CD4-positive, alpha-beta T cell treated with Interleukin-17A for 4 hours (primary cell): Measurements from ENCODE around the gene ZNF844.
"Not testable (repeated sequence)": the region's sequence is repeated elsewhere in the genome, so short reads cannot be mapped to it uniquely, and the experiment has no call there.

Experiments used
- DNase-seq: peaks from one replicate; pipeline ENCODE4 v3.0.0-alpha.2; 2020; ENCODE audit warnings: mixed read lengths

Gene ZNF844

DNA sequence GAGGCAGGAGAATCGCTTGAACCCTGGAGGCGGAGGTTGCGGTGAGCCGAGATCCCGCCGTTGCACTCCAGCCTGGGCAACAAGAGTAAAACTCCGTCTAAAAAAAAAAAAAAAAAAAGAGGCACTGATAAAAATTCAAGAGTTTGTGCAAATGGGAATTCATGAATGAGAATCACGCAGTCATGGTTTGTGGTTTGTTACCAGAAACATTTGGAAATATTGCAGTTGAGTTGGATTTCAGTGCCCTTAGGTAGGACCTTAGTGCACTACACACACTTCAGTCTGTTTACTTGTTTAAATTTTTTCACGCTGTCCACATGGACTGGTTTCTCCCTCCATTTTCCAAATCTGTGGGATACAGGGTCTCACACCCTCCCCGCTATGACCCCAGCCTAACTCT lies 28.4 kb downstream of the ZNF844 start:
- DNase-seq: no peak

DNA sequence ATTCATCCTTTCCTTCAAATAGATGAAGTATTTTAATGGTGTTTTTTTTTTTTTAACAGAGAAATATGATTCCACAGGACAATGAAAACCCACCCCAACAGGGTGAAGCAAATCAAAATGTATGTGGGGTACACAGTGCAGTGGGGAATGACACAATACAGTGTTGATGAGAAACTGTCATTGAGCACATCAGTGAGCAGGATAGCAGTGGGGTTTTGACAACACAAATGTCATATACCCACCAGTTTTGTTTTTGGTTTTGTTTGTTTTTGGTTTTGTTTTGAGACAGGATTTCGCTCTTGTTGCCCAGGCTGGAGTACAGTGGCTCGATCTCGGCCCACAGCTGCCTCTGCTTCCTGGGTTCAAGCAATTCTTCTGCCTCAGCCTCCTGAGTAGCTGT lies 29.2 kb downstream of the ZNF844 start:
- no peak for DNase-seq

DNA sequence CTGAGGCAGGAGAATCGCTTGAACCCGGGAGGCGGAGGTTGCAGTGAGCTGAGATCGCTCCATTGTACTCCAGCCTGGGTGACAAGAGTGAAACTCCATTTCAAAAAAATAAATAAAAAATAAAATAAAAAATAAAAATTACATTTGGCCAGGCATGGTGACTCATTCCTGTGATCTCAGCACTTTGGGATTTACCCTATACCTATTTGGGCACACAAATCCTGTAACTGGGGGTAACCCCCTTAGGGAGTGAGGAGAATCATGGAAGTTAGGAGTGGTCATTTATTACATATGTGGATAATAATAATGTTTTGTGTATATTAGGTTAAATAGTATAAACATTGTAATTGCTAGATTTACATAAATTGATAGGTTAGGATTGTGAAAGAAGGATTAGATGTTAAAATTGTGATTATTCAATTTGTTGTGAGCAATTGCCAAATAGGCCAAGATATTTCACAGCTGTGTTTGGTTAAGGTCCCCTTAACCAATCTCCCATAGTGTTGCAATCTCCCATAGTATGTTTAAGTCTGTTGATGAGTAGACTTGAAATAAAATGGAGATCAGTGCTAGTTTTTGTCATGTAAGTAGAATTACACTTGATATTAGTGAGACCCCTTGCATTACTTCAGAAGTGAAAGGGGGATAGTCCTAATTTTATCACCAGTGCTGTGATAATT lies 30.7 kb downstream of the ZNF844 start:
- no peak for DNase-seq

DNA sequence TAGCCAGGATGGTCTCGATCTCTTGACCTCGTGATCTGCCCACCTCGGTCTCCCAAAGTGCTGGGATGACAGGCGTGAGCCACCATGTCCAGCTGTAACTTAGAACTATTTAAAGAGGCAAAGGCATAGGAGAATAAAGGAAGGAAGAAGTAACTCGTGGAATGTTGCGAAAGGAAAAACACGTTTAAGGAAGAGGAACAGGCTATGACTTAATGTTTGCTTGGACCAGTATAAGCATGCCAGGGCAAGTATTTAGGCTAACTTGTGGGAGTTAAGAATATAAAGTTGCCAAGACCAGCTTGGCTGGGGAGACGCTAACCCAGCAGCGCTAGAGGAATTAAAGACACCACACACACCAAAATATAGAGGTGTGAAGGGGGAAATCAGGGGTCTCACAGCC lies 33.5 kb downstream of the ZNF844 start:
- no peak for DNase-seq

DNA sequence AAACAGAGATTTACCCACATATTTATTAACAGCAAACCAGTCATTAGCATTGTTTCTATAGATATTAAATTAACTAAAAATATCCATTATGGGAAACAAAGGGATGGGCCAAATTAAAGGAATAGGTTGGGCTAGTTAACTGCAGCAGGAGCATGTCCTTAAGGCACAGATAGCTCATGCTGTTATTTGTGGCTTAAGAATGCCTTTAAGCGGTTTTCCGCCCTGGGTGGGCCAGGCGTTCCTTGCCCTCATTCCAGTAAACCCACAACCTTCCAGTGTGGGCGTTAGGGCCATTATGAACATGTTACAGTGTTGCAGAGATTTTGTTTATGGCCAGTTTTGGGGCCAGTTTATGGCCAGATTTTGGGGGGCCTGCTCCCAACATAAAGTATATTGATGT lies 39.4 kb downstream of the ZNF844 start:
- not testable (repeated sequence) for DNase-seq

DNA sequence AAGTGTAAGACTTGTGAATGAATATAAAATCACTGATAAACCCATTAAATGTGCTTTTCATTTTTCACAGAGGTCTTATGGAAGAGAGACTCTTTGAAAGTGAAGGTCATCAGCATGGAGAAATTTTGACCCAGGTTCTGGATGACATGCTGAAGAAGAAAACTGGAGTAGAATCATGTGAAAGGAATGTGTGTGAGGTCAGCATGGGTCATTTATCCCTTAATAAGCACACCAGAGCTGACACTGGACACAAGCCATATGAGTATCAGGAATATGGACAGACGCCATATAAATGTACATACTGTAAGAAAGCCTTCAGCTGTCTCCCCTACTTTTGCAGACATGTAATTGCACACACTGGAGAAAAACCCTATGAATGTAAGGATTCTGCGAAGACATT lies 46.6 kb downstream of the ZNF844 start:
- no peak for DNase-seq

DNA sequence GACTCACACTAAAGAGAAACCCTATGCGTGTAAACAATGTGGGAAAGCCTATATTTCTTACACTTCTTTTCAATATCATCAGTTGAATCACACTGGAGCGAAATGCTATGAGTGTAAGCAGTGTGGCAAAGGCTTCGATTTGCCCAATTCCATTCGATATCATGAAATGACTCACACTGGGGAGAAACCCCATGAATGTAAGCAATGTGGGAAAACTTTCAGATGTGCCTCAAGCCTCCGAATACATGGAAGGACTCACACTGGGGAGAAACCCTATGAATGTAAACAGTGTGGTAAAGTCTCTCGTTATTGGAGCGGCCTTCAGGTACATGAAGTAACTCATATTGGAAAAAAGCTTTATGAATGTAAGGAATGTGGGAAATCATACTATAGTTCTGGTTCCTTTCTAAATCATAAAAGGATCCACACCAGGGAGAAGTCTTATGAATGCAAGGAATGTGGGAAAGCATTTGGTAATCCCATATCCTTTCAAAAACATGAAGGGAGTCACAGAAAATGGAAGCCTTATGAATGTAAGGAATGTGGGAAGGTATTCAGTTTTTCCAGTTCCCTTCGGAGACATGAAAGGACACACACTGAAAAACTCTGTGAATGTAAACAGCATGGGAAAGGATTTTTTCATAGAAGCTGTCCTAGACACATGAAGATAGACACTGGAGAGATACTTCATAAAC lies 47.6 kb downstream of the ZNF844 start:
- no peak for DNase-seq

DNA sequence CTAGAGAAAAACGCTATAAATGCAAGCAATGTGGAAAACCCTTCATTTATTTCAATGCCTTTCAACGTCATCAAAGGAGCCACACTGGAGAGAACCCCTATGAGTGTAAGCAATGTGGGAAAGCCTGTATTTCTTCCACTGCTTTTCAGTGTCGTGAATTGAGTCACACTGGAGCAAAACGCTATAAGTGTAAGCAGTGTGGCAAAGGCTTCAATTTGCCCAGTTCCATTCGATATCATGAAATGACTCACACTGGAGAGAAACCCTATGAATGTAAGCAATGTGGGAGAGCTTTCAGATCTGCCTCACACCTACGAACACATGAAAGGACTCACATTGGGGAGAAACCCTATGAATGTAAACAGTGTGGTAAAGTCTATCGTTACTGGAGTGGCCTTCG lies 48.2 kb downstream of the ZNF844 start:
- DNase-seq: no peak

DNA sequence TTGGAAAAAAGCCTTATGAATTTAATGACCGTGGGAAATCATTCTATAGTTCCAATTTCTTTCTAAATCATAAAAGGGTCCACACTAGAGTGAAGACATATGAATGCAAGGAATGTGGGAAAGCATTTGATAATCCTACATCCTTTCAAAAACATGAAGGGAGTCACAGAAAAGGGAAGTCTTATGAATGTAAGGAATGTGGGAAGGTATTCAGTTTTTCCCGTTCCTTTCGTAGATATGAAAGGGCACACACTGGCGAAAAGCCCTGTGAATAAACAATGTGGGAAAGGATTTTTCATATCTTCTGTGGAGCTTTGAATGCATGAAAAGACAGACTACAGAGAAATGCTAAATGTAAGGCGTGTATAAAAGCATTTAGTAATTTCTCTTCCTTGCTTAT lies 48.6 kb downstream of the ZNF844 start:
- DNase-seq: no peak

DNA sequence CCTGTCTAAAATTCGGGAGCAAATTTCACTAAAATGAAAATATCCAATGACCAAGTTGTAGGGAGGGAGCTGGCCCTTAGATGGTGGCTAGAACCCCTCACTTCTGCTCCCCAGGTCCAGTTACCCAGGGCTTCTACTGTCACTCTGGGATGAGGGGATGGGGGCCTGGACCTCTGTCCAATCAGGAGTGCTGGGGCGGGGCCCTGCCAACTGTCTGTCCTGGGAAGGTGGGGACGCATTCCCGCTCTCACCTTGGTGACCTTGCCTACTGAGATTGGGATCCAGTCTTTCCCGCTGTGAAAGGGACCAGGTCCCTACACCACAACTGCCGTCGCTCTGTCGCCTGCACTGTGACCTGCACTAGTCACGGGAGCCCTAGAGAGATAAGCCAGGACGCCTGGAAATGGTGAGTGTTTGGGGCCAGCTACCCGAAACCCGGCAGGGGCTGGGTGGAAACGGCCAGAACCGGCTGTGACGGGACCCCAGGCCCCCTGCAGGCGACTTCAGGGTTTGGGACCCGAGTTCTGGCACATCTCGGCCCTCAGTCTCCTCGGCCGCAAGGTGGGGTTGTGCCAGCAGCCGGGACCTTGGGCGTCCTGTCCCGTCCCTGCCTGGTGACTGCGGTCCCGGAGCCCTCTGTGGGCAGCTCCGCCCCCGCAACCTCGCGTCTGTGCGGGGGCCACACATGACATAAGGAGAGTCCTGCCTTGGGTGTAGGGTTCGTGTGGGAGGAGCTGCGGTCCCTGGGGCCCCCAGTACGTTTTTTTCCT lies 52.9 kb downstream of the ZNF844 start:
- DNase-seq: no peak

DNA sequence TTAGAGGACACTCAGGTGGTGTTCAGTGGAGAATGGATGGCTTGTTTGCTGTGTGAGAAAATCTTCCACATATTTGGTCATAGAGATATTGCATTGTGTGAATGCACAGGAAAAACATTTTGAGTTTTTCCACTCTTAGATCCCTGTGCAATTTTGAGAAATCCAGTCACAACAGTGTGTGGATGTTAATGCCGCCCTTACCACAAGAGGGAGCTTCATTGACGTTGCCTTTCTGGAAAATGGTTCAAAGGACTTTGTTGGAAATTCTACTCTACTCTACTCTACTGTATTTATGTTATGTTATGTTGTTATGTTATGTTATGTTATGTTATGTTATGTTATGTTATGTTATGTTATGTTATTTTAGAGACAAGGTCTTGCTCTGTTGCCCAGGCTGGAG lies 62.2 kb downstream of the ZNF844 start:
- DNase-seq: peak; percentile 25
